Posterior vena cava (tissue), 2 donors: ENCODE measurements around the gene ASB13. TPM values are rescaled to one million over a fixed set of nuclear protein-coding genes. Genes with fewer than 3 reads are reported as not detected.
A peak's percentile ranks its signal among the peaks of the same experiment; 100 is the strongest.
"Not testable (repeated sequence)": the region's sequence is repeated elsewhere in the genome, so short reads cannot be mapped to it uniquely, and the experiment has no call there.

ENCODE experiments used
- DNase-seq: peaks from one replicate; pipeline ENCODE4 v3.0.0-alpha.2; 2020; ENCODE audit warnings: low spot score
- intact Hi-C, 2 donors: fragments of 100-400 bp; cut with DNase I; formaldehyde crosslinking; loops; one replicate each; pipeline versions ENCODE4 v1.14.1 to v1.14.2; 2022 to 2023
- total RNA-seq, 2 donors: library from RNA; stranded (reverse); fragmentation: NEBNext Ultra II Directional; extraction: Animal tissue kit (Norgen Biotek cat#: 25700); gene quantifications; one replicate each; pipeline ENCODE4 v1.2.1, GENCODE V29; 2021
- donor health status: DM: yes; HTN: yes; CAD: no.
- donor health status: DM: yes; HTN: yes; CAD: no.

Gene ASB13
- total RNA-seq, 2 donors from 2014 or later = 19.7 to 21.6 TPM

- no peak for DNase-seq
- intact Hi-C loops = no loop called here
Observed at GRCh38 chr10:5598085-5598690, 68.2 kb downstream of the ASB13 start.

- no peak for DNase-seq
- intact Hi-C loops = no loop called here
Observed at GRCh38 chr10:5596611-5597341, 69.6 kb downstream of the ASB13 start.

GRCh38 chr10:5595994-5596471 is 70.4 kb downstream of the ASB13 start:
- intact Hi-C loops = no loop called here
- no peak for DNase-seq

GRCh38 chr10:5595591-5595990 is 70.8 kb downstream of the ASB13 start:
- intact Hi-C loops = no loop called here
- DNase-seq = no peak

GRCh38 chr10:5595095-5595494 is 71.3 kb downstream of the ASB13 start:
- intact Hi-C loops = no loop called here

GRCh38 chr10:5594271-5595049 is 71.9 kb downstream of the ASB13 start:
- intact Hi-C loops = no loop called here
- no peak for DNase-seq

More at GRCh38 chr10:5595095-5595494, 71.3 kb downstream of the ASB13 start:
- DNase-seq = no peak

- DNase-seq, intact Hi-C loops: not testable (repeated sequence)
Observed at GRCh38 chr10:5593347-5593746, 73.0 kb downstream of the ASB13 start.

GRCh38 chr10:5592070-5592469 is 74.3 kb downstream of the ASB13 start:
- intact Hi-C loops = no loop called here
- peak; percentile 60 for DNase-seq

GRCh38 chr10:5591336-5591824 is 75.0 kb downstream of the ASB13 start:
- peak; percentile 66 for DNase-seq
- intact Hi-C loops = no loop called here

GRCh38 chr10:5590816-5591215 is 75.6 kb downstream of the ASB13 start:
- DNase-seq = peak; percentile 54
- intact Hi-C loops = no loop called here

- DNase-seq = peak; percentile 76
- intact Hi-C loops = no loop called here
Observed at GRCh38 chr10:5589661-5590511, 76.5 kb downstream of the ASB13 start.

GRCh38 chr10:5589011-5589660 is 77.3 kb downstream of the ASB13 start:
- peak; percentile 71 for DNase-seq
- intact Hi-C loops = no loop called here

Other genes starting within 250 kb of the ASB13 start
- gene CALML5, start 167.0 kb downstream of the ASB13 start, total RNA-seq = not detected
- gene CALML3, start 141.6 kb downstream of the ASB13 start, total RNA-seq = not detected
- 10 to 100 TPM; 57.5 to 59.6 TPM for gene TASOR2, start 18.2 kb upstream of the ASB13 start, total RNA-seq
- gene GDI2, start 146.8 kb upstream of the ASB13 start, total RNA-seq = 100 to 1,000 TPM; 151 to 153 TPM
- gene ANKRD16, start 223.3 kb upstream of the ASB13 start, total RNA-seq = 1 to 10 TPM; 3.6 to 4.5 TPM
- gene FBH1, start 223.6 kb upstream of the ASB13 start, total RNA-seq = 10 to 100 TPM; 75.1 to 78.6 TPM